ENCODE data around the gene SNX10.

SNX10 gene

GRCh38 chr7:26369593-26369992 is 77.9 kb downstream of the SNX10 start:
- no peak for DNase-seq (ENCODE audit: low read depth in 2 of 2)

- DNase-seq (ENCODE audit: low read depth in 2 of 2) = no peak
These were observed 78.3 kb downstream of the SNX10 start for GRCh38 chr7:26370011-26370410.

- no peak for DNase-seq (ENCODE audit: low read depth in 2 of 2)
These were observed 80.6 kb downstream of the SNX10 start for GRCh38 chr7:26372249-26372648.

- no peak for DNase-seq (ENCODE audit: low read depth in 2 of 2)
These were observed 81.0 kb downstream of the SNX10 start for GRCh38 chr7:26372704-26373103.

GRCh38 chr7:26374647-26375373 is 83.1 kb downstream of the SNX10 start:
- DNase-seq (ENCODE audit: low read depth in 2 of 2) = no peak

- DNase-seq (ENCODE audit: low read depth in 2 of 2) = no peak
These were observed 84.1 kb downstream of the SNX10 start for GRCh38 chr7:26375726-26376174.

GRCh38 chr7:26376175-26376917 is 84.7 kb downstream of the SNX10 start:
- no peak for DNase-seq (ENCODE audit: low read depth in 2 of 2)

GRCh38 chr7:26378016-26378415 is 86.4 kb downstream of the SNX10 start:
- DNase-seq (ENCODE audit: low read depth in 2 of 2) = no peak

GRCh38 chr7:26379711-26380110 is 88.0 kb downstream of the SNX10 start:
- no peak for DNase-seq (ENCODE audit: low read depth in 2 of 2)

- no peak for DNase-seq (ENCODE audit: low read depth in 2 of 2)
These were observed 90.1 kb downstream of the SNX10 start for GRCh38 chr7:26381476-26382353.

- DNase-seq (ENCODE audit: low read depth in 2 of 2) = no peak
These were observed 93.6 kb downstream of the SNX10 start for GRCh38 chr7:26385240-26385639.

GRCh38 chr7:26387731-26388130 is 96.1 kb downstream of the SNX10 start:
- DNase-seq (ENCODE audit: low read depth in 2 of 2) = no peak

- no peak for DNase-seq (ENCODE audit: low read depth in 2 of 2)
These were observed 96.6 kb downstream of the SNX10 start for GRCh38 chr7:26388256-26388655.

- no peak for DNase-seq (ENCODE audit: low read depth in 2 of 2)
These were observed 98.4 kb downstream of the SNX10 start for GRCh38 chr7:26390016-26390415.

GRCh38 chr7:26393818-26394217 is 102.2 kb downstream of the SNX10 start:
- DNase-seq (ENCODE audit: low read depth in 2 of 2) = no peak

GRCh38 chr7:26397332-26397731 is 105.7 kb downstream of the SNX10 start:
- no peak for DNase-seq (ENCODE audit: low read depth in 2 of 2)

GRCh38 chr7:26397796-26398426 is 106.2 kb downstream of the SNX10 start:
- no peak for DNase-seq (ENCODE audit: low read depth in 2 of 2)

- peak in 1 of 2 donors; percentile 27 for DNase-seq (ENCODE audit: low read depth in 2 of 2)
These were observed 106.7 kb downstream of the SNX10 start for GRCh38 chr7:26398427-26398755.

GRCh38 chr7:26398756-26399509 is 107.3 kb downstream of the SNX10 start:
- DNase-seq (ENCODE audit: low read depth in 2 of 2) = peak in 1 of 2 donors; percentile 15

GRCh38 chr7:26399736-26400135 is 108.1 kb downstream of the SNX10 start:
- no peak for DNase-seq (ENCODE audit: low read depth in 2 of 2)

- no peak for DNase-seq (ENCODE audit: low read depth in 2 of 2)
These were observed 112.0 kb downstream of the SNX10 start for GRCh38 chr7:26403640-26404039.

Measured in stimulated activated CD8-positive, alpha-beta memory T cell treated with anti-CD3 and anti-CD28 coated beads, Interleukin-15, amount 100 ng/mL, for 48 hours (primary cell).